Ishikawa (cell line): ENCODE results near the gene PLPP1.

Source experiments
- CEBPB ChIP-seq: IDR thresholded peaks from 2 replicates; pipeline ENCODE4 v1.6.1; 2012
- CREB1 ChIP-seq: IDR thresholded peaks from 2 replicates; pipeline ENCODE4 v1.6.1; 2012; ENCODE audit warnings: low read depth
- EGR1 ChIP-seq: IDR thresholded peaks from 2 replicates; pipeline ENCODE4 v1.6.1; 2012
- EP300 ChIP-seq: IDR thresholded peaks from 2 replicates; pipeline ENCODE4 v1.6.1; 2012; ENCODE audit warnings: borderline replicate concordance
- FOXM1 ChIP-seq: IDR thresholded peaks from 2 replicates; pipeline ENCODE4 v1.6.1; 2012; ENCODE audit warnings: low read depth, borderline replicate concordance
- NFIC ChIP-seq: IDR thresholded peaks from 2 replicates; pipeline ENCODE4 v1.6.1; 2012
- RAD21 ChIP-seq: IDR thresholded peaks from 2 replicates; pipeline ENCODE4 v1.6.1; 2012; ENCODE audit warnings: low read depth
- TAF1 ChIP-seq: IDR thresholded peaks from 2 replicates; pipeline ENCODE4 v1.6.1; 2012; ENCODE audit warnings: low read depth, mild to moderate bottlenecking
- TCF12 ChIP-seq: IDR thresholded peaks from 2 replicates; pipeline ENCODE4 v1.6.1; 2012; ENCODE audit warnings: low read depth
- TEAD4 ChIP-seq: IDR thresholded peaks from 2 replicates; pipeline ENCODE4 v1.6.1; 2012
- YY1 ChIP-seq: IDR thresholded peaks from 2 replicates; pipeline ENCODE4 v1.6.1; 2012; ENCODE audit warnings: low read depth
- ZBTB7A ChIP-seq: IDR thresholded peaks from 2 replicates; pipeline ENCODE4 v1.6.1; 2012; ENCODE audit warnings: low read depth
- TF ChIP-seq, protein P1 (sequence below): IDR thresholded peaks from 2 replicates; pipeline ENCODE4 v1.6.1; 2012
- TF ChIP-seq, protein P2 (sequence below): IDR thresholded peaks from 2 replicates; pipeline ENCODE4 v1.6.1; 2012; ENCODE audit warnings: low read depth, mild to moderate bottlenecking
- TF ChIP-seq, protein P3 (sequence below): IDR thresholded peaks from 2 replicates; pipeline ENCODE4 v1.6.1; 2012

The PLPP1 gene

DNA sequence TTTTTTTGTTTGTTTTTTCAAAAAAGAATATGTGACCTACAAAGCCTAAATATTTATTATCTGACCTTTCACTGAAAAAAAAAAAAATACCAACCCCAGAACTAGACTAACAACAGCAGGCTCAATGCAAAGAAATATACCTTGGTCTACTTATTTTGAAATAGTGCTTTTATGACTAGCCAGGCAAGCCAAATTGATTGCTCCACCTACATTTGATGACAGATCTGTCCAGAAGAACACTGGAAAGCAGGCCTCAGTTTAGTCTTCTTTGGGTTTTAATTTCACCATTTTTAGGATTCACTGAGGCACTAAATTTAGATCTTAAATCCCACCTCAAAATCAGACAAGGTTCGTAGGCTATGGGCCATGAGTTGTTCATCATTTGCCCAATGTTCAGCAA, 97.3 kb downstream of the PLPP1 start:
- TF ChIP-seq YY1: no peak
- TF ChIP-seq EGR1: no peak
- TF ChIP-seq ZBTB7A: no peak
- TF ChIP-seq, protein P1, sequence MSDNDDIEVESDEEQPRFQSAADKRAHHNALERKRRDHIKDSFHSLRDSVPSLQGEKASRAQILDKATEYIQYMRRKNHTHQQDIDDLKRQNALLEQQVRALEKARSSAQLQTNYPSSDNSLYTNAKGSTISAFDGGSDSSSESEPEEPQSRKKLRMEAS: no peak
- no peak for TF ChIP-seq EP300
- TF ChIP-seq FOXM1: no peak
- no peak for TF ChIP-seq NFIC
- no peak for TF ChIP-seq TAF1
- TF ChIP-seq TCF12: no peak
- TF ChIP-seq, protein P2, sequence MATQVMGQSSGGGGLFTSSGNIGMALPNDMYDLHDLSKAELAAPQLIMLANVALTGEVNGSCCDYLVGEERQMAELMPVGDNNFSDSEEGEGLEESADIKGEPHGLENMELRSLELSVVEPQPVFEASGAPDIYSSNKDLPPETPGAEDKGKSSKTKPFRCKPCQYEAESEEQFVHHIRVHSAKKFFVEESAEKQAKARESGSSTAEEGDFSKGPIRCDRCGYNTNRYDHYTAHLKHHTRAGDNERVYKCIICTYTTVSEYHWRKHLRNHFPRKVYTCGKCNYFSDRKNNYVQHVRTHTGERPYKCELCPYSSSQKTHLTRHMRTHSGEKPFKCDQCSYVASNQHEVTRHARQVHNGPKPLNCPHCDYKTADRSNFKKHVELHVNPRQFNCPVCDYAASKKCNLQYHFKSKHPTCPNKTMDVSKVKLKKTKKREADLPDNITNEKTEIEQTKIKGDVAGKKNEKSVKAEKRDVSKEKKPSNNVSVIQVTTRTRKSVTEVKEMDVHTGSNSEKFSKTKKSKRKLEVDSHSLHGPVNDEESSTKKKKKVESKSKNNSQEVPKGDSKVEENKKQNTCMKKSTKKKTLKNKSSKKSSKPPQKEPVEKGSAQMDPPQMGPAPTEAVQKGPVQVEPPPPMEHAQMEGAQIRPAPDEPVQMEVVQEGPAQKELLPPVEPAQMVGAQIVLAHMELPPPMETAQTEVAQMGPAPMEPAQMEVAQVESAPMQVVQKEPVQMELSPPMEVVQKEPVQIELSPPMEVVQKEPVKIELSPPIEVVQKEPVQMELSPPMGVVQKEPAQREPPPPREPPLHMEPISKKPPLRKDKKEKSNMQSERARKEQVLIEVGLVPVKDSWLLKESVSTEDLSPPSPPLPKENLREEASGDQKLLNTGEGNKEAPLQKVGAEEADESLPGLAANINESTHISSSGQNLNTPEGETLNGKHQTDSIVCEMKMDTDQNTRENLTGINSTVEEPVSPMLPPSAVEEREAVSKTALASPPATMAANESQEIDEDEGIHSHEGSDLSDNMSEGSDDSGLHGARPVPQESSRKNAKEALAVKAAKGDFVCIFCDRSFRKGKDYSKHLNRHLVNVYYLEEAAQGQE: no peak
- TF ChIP-seq, protein P3, sequence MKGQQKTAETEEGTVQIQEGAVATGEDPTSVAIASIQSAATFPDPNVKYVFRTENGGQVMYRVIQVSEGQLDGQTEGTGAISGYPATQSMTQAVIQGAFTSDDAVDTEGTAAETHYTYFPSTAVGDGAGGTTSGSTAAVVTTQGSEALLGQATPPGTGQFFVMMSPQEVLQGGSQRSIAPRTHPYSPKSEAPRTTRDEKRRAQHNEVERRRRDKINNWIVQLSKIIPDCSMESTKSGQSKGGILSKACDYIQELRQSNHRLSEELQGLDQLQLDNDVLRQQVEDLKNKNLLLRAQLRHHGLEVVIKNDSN: no peak
- no peak for TF ChIP-seq CEBPB
- no peak for TF ChIP-seq CREB1
- no peak for TF ChIP-seq RAD21
- no peak for TF ChIP-seq TEAD4

DNA sequence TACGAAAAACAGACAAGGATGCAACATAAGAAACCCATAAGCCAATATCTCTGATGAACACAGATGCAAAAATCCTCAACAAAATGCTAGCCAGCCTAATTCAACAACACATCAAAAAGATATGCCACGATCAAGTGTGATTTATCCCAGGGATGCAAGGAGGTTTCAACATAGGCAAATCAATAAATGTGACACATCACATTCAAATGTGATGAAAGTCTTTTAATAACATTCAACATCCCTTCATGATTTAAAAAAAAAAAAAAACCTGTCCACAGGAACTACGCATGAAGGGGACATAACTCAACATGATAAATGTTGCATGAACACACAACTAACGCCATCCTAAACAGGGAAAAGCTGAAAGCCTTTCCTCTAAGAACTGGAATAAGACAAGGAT, 102.2 kb downstream of the PLPP1 start:
- TF ChIP-seq YY1 (no peak), RAD21 (no peak), TAF1 (no peak), FOXM1 (no peak), TEAD4 (no peak), TCF12 (no peak), CREB1 (no peak), ZBTB7A (no peak), EP300 (no peak), NFIC (no peak)
- TF ChIP-seq, protein P2: no peak

DNA sequence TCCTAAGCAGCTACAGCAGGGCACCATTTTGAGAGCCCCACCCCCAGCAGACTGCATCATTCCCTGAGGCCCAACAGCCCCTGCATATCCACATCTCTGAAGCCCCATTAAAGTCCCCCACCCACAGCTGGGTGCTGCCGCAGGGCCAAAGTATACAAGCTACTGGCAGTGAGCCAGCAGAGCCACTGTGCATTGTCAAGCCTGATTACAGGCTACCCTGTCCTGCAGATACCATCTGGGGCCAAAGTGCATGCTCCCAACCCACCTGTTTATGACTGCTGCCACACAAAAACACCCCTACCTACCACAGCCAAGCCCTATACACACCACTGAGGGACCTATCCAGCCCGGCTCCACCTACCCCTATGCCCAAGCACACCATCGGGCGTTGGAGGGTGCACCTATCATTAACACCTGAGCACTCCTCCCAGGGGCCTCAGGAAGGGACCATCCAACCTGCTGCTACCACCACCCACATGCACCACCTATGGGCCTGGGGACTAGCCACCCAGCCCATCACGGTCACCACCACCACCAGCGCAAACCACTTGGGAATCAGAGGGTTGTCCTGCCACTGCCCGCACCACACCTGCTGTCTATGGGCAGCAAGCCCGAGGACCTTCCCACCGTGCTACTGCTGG, 105.0 kb downstream of the PLPP1 start:
- peak; percentile 44; the same call in 1 of the 2 replicates for TF ChIP-seq NFIC
- no peak for TF ChIP-seq CEBPB

DNA sequence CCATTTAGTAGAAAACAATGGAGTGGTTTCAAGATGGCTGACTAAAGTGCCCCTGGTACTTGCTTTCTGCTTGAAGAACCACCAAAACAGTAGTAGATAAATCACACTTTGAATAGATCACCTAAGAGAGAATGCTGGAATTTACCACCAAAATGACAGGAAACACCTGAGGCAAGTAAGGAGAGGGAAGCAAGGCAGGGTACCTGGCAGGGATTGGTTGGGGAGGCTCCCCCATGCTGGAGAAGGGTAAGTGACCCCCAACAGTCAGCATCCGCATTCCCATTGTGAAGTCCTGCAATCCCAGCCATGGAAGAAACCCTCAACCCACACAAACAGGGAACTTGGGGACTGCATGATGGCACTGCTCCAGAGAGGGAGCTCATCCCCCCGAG, 105.5 kb downstream of the PLPP1 start:
- TF ChIP-seq CREB1 (no peak), RAD21 (no peak), NFIC (no peak), EGR1 (no peak), YY1 (no peak), EP300 (no peak), ZBTB7A (no peak), FOXM1 (no peak), CEBPB (no peak), TEAD4 (no peak), TAF1 (no peak), TCF12 (no peak)
- TF ChIP-seq, protein P3: no peak
- TF ChIP-seq, protein P1: no peak
- TF ChIP-seq, protein P2: no peak

DNA sequence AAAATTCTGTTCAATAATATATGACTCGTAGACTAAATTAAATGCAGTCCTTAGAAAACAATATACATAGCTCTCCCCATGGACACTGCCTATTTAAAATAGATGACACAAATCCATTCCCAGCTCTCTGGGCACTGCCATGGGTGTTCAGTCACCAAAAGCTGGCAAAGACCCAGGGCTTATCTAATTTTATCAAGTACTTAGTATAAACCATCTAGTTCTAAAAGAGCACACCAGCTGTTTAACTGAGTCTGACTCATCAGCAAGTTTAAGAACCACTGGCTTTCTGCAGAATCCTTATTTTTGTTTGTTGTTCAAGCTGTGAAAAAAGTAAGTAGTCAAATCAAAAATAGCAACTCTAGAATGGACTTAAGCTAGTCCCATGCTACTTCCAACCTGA, 107.6 kb downstream of the PLPP1 start:
- TF ChIP-seq TEAD4: no peak
- no peak for TF ChIP-seq YY1
- no peak for TF ChIP-seq NFIC
- TF ChIP-seq, protein P3: no peak
- TF ChIP-seq CEBPB: no peak
- TF ChIP-seq, protein P2: no peak
- TF ChIP-seq, protein P1: no peak
